Measurements from ENCODE around the gene EN1.

The EN1 gene

GRCh38 chr2:118865106-118865505, 17.7 kb upstream of the EN1 start:
- CTCF ChIA-PET, result interaction anchor here (0.5 to 9.1 kb wide), 21 partner anchors 9 to 833 kb away, joined by 3 to 116 read pairs (median 4); no protein-coding TSS in a partner anchor
- peak; percentile 71 for TF ChIP-seq CTCF (IDR thresholded peaks at IDR 0.05; ENCODE audit: insufficient read depth, low read length, missing control alignments)
- POLR2A ChIA-PET, result no interaction called here
- no peak for DNase-seq (ENCODE audit: low read depth, low spot score)
- no peak overlapping the region for H3K4me3 ChIP-seq (ENCODE audit: low read depth, low read length)

- H3K4me3 ChIP-seq (ENCODE audit: low read depth, low read length), result no peak overlapping the region
- DNase-seq (ENCODE audit: low read depth, low spot score), result no peak
- no peak for TF ChIP-seq CTCF (IDR thresholded peaks at IDR 0.05; ENCODE audit: insufficient read depth, low read length, missing control alignments)
- ChIA-PET CTCF (interaction anchor here (0.6 to 9.1 kb wide), 23 partner anchors 8 to 832 kb away, joined by 3 to 116 read pairs (median 4); no protein-coding TSS in a partner anchor), POLR2A (interaction anchor here (0.7 kb wide), 1 partner anchor 817 kb away, joined by 3 read pairs; no protein-coding TSS in a partner anchor)
Observed at GRCh38 chr2:118864207-118864606, 16.8 kb upstream of the EN1 start.

GRCh38 chr2:118861731-118862130, 14.3 kb upstream of the EN1 start:
- TF ChIP-seq CTCF (IDR thresholded peaks at IDR 0.05; ENCODE audit: insufficient read depth, low read length, missing control alignments), result no peak
- no peak for DNase-seq (ENCODE audit: low read depth, low spot score)
- ChIA-PET POLR2A (no interaction called here), CTCF (interaction anchor here (1.2 to 9.1 kb wide), 10 partner anchors 9 to 815 kb away, joined by 3 to 116 read pairs (median 6); no protein-coding TSS in a partner anchor)
- no peak overlapping the region for H3K4me3 ChIP-seq (ENCODE audit: low read depth, low read length)

- no peak for DNase-seq (ENCODE audit: low read depth, low spot score)
- H3K4me3 ChIP-seq (ENCODE audit: low read depth, low read length), result no peak overlapping the region
- ChIA-PET CTCF (interaction anchor here (0.7 to 9.1 kb wide), 11 partner anchors 9 to 814 kb away, joined by 3 to 116 read pairs (median 6); no protein-coding TSS in a partner anchor), POLR2A (no interaction called here)
- no peak for TF ChIP-seq CTCF (IDR thresholded peaks at IDR 0.05; ENCODE audit: insufficient read depth, low read length, missing control alignments)
Observed at GRCh38 chr2:118861242-118861641, 13.8 kb upstream of the EN1 start.

DNA sequence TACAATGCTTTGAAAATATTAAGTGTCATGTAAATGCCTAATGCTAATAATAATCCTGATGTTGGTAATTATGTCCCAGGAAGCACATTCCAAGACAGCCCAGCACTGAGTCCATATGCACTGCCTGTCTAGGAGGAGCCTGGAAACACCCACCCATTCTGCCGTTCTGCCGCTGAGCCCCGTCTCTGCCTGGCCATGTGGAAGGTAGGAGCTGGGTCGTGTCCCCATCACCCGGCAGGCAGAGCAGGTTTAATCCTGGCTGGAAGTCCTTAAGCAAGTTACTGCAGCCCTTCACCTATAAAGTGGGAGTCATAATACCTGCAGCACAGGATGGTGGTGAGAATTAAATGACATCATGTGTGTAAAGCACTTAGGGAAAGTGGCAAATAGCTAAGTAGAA, 13.1 kb upstream of the EN1 start:
- no peak for TF ChIP-seq CTCF (IDR thresholded peaks at IDR 0.05; ENCODE audit: insufficient read depth, low read length, missing control alignments)
- DNase-seq (ENCODE audit: low read depth, low spot score), result no peak
- ChIA-PET CTCF (interaction anchor here (0.7 to 9.1 kb wide), 17 partner anchors 8 to 813 kb away, joined by 3 to 116 read pairs (median 4); no protein-coding TSS in a partner anchor), POLR2A (no interaction called here)
- H3K4me3 ChIP-seq (ENCODE audit: low read depth, low read length), result no peak overlapping the region

DNA sequence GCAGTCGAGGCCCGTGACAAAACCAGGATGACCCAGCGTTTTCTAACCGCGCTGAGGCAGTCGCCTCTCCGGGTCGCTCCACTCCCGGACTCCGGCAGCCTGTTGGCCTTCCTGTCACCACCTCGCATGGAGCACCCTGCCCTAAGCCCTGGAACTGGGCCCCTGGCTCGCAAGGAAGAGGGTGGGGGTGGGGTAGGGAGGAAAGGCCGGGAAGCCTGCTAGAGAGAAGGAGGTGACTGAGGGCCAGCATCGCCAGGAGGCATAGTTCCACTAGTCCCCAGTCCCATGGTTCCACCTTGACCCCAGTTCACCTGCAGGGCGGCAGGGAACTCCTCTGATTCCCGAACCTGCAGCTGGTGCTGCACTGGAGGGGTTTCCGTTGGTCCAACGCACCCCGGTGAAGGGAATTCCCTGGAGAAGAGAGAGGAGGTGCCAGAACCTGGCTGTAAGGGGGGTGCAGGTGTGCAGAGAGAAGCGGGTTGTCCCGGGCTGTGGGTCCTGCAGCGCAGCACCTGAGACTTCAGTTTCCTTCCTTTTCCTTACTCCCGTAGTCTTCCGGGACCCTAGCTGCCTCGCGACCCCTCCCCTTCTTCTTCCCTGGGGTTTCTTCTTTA, 11.8 kb upstream of the EN1 start:
- POLR2A ChIA-PET, result no interaction called here
- CTCF ChIA-PET, result interaction anchor here (1.0 to 9.1 kb wide), 12 partner anchors 11 to 657 kb away, joined by 3 to 116 read pairs (median 6); no protein-coding TSS in a partner anchor
- TF ChIP-seq CTCF (IDR thresholded peaks at IDR 0.05; ENCODE audit: insufficient read depth, low read length, missing control alignments), result no peak
- DNase-seq (ENCODE audit: low read depth, low spot score), result no peak
- H3K4me3 ChIP-seq (ENCODE audit: low read depth, low read length), result no peak overlapping the region
